ENCODE measurements around the gene SHISAL2A.

DNA sequence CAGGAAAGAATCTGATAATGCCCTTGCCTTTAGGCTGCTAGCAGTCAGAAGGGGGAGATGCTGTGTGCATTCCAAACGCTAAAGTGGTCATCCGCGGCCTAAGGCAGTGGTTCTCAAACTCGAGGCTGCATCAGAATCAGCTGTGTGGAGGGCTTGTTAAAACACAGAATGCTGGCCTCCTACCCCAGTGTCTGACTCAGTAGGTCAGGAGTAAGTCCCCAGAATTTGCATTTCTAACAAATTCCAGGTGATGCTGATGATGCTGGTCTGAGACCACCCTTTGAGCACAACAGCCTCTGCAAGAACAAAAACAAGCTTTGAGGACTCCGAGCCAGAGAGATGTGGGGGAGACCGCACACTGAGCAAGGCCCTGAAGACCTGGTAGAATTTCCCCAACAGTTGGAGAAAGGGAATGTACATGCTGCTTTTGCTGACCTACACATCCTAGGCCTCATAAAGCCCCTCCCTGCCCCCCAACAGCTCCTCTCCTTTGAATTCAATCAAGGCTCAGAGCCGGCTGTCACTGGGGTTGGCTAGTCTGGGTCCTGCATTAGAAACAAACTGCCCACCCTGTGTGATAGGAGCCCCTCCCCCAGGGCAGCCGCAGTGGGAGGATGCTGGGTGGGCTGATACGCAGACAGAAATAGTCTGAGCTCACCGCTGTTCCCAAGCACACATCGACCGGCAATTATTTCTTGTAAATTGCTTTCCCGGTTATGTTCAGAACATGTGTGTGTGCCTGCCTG is 27.1 kb downstream of the SHISAL2A start:
- TF ChIP-seq, protein P1, sequence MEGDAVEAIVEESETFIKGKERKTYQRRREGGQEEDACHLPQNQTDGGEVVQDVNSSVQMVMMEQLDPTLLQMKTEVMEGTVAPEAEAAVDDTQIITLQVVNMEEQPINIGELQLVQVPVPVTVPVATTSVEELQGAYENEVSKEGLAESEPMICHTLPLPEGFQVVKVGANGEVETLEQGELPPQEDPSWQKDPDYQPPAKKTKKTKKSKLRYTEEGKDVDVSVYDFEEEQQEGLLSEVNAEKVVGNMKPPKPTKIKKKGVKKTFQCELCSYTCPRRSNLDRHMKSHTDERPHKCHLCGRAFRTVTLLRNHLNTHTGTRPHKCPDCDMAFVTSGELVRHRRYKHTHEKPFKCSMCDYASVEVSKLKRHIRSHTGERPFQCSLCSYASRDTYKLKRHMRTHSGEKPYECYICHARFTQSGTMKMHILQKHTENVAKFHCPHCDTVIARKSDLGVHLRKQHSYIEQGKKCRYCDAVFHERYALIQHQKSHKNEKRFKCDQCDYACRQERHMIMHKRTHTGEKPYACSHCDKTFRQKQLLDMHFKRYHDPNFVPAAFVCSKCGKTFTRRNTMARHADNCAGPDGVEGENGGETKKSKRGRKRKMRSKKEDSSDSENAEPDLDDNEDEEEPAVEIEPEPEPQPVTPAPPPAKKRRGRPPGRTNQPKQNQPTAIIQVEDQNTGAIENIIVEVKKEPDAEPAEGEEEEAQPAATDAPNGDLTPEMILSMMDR (IDR thresholded peaks at IDR 0.05): no peak
- TF ChIP-seq ZFX (IDR thresholded peaks at IDR 0.05; ENCODE audit: borderline replicate concordance): no peak

All from 22Rv1 (cell line).